HG03439 (cell line): ENCODE results near the gene AXIN1.
"Not testable (repeated sequence)": the region's sequence is repeated elsewhere in the genome, so short reads cannot be mapped to it uniquely, and the experiment has no call there.

Experiments used
- ATAC-seq: cut with Tn5 transposase; IDR thresholded peaks from one replicate; pipeline ENCODE4 v1.9.1; 2021; ENCODE audit warnings: mild to moderate bottlenecking, moderate library complexity; ENCODE audit not compliant: unreplicated experiment

The AXIN1 gene, protein sequence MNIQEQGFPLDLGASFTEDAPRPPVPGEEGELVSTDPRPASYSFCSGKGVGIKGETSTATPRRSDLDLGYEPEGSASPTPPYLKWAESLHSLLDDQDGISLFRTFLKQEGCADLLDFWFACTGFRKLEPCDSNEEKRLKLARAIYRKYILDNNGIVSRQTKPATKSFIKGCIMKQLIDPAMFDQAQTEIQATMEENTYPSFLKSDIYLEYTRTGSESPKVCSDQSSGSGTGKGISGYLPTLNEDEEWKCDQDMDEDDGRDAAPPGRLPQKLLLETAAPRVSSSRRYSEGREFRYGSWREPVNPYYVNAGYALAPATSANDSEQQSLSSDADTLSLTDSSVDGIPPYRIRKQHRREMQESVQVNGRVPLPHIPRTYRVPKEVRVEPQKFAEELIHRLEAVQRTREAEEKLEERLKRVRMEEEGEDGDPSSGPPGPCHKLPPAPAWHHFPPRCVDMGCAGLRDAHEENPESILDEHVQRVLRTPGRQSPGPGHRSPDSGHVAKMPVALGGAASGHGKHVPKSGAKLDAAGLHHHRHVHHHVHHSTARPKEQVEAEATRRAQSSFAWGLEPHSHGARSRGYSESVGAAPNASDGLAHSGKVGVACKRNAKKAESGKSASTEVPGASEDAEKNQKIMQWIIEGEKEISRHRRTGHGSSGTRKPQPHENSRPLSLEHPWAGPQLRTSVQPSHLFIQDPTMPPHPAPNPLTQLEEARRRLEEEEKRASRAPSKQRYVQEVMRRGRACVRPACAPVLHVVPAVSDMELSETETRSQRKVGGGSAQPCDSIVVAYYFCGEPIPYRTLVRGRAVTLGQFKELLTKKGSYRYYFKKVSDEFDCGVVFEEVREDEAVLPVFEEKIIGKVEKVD

DNA sequence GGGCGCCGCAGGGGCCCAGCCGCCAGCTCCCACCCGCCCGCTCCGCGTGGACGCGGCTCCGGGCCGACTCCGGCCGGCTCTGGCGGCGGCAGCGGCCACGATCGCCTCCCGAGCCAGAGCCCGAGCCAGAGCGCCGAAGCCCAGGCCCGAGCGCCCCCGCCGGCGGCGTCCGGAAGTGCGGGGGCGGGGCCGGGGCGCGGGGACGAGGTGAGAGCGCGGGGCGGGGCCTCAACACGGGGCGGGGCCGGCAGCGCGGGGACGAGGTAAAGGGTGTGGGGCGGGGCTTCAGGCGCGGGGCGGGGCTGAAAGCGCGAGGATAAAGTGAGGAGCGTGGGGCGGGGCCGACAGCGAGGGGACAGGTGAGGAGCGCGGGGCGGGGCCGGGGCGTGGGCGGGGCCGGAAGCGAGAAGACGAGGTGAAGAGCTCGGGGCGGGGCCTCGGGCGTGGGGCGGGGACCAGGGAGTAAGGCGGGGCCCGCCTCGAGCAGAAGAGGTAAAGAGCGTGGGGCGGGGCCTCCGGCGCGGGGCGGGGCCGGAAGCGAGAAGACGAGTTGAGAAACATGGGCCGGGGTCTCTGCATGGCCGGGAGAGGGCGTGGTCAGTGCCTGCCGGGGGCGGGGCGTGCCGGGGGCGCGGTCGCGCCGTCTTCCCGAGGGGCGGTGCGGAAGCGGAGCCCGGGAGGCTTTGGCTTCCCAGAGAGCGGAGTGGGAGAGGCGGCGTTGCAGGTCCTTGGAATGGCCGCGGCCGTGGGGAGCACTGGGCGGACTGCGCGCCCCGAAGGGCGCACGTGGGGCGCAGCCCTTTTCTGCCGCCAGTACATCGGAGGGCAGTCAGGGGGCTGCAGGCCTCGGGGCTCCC lies at the start of gene AXIN1:
Gene AXIN1 (minus strand): TSS at position 177 of the 857 bp plus-strand sequence. CDS start 5,698 bp downstream, outside the sequence.
- ATAC-seq, result peak; percentile 55

DNA sequence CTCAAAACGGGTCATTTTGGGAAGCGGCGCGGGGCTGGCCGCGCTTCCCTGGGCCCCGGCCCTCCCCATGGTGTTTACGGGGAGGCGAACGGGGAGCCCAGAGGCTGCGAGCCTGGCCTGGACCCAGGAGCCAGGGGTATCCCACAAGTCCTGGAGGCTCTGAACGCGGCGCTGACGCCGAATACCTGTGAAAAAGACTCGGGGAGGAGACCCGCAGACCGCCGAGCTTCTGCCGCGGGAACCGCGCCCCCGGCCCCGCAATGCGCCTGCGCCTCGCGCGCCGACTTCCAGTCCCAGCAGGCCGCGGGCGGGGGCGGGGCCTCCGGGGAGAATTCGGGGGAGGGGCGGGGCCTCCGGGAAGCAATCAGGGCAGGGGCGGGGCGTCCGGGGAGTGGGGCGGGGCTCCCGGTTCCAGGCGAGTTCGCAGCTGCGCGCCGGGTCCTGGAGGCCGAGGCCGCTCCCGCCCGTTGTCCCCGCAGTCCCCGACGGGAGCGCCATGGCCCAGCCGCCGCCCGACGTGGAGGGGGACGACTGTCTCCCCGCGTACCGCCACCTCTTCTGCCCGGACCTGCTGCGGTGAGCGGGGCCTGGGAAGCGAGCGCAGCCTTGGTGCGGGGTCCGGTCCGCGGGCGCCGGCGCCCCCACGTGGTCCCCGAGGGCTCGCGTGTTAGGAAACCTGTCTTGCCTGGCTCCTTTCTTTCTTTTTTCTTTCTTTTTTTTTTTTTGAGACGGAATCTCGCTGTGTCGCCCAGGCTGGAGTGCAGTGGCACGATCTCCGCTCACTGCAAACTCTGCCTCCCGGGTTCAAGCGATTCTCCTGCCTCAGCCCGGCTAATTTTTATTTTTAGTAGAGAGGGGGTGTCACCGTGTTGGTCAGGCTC lies 49.2 kb upstream of the AXIN1 start, which contains the start of gene DECR2:
Gene DECR2 (plus strand): TSS at position 418 of the 881 bp plus-strand sequence. CDS start 79 bp downstream, at position 497.
- ATAC-seq, result peak; percentile 54

DNA sequence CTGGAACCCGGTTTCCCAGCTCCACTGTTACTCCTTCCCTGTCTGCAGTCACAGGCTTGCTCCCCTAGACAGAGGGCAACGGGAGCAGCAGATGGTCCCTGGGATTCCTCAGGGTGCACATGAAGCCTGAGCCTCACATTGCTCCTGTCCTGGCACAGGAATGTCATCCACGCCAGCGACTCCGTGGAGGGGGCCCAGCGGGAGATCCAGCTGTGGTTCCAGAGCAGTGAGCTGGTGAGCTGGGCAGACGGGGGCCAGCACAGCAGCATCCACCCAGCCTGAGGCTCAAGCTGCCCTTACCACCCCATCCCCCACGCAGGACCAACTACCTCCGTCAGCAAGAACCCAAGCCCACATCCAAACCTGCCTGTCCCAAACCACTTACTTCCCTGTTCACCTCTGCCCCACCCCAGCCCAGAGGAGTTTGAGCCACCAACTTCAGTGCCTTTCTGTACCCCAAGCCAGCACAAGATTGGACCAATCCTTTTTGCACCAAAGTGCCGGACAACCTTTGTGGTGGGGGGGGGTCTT lies 47.6 kb upstream of the AXIN1 start:
- ATAC-seq, result no peak

DNA sequence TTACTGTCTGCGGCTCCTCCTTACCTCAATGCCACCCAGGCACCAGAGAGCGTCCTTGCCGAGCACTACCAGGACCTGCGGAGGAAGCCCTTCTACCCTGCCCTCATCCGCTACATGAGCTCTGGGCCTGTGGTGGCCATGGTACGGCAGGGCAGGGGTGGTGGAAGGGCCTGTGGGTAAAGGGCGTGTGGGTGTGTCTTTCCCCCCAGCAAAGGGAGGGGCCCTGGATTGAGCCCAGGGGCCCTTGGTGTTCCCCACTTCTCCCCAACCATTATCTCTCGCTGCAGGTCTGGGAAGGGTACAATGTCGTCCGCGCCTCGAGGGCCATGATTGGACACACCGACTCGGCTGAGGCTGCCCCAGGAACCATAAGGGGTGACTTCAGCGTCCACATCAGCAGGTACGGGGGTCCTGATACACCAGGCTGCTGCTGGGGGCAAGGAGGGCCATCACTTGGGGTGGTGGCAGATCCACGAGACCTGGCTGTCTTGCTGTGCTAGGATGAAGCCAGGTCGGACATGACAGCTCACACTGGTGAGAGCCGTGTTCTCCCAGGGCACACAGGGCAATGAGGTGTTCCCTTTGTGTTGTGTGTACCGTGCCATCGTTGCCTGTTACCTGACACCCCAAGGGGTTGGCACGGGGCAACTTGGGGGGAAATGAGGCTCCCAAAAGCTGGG lies 47.0 kb upstream of the AXIN1 start:
- ATAC-seq, result no peak

DNA sequence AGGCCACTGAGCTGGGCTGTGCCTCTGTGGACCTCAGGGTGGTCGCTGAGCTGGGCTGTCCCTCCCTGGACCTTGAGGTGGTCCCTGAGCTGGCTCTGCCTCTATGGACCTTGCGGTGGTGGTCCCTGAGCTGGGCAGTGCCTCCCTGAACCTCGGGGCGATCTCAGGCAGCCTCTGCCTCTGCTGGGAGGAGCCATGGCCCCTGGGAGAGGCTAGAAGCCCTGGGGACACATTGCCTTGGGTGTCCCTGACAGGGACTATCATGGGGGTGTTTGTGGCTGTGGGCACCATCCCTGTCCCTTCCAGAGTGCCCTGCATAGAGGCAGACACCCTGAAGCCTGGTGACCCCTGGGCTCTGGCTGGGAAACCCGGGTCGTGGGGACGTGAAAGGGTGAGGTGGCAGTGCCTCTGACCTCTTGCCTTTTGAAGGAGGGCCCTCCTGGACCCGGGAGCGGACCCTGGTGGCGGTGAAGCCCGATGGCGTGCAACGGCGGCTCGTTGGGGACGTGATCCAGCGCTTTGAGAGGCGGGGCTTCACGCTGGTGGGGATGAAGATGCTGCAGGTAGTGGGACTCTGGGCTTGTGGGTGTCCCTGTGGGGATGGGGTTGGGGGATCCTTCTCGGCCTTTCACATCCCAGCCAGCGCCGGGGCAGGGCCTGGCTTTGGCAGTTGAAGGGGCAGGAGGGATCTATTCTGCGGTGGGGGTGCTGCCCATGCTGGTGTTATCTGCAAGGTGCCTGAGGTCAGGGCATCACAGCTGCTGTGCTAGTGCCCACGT lies 46.2 kb upstream of the AXIN1 start:
- no peak for ATAC-seq

DNA sequence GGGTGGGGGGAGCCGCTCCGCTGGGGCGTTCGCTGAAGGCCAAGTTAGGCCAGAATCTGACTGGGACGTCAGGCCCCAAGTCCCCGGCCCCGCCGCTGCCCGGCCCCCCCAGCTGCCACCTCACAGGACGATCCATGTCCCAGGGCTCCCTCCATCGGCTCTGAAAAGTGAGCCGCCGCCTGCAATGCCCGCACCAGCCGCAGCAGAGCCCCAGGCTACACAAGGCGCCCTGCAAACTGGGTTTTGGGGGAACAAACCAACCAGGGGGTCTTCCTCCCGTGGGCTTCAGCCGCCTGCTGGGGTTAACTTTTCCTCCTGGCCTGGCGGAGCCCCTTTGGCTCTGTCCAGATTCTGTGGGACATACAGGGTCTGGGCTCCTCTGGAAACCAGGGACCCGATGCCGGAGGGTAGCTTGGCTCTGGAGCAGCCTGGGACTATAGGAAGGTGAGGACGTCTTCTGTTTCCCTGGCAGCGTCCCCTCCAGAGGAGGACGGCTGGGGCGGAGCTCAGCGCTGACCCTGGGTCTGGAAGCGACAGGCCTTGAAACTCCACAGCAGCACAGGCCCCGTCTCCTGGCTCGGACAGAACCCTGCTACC lies 45.3 kb upstream of the AXIN1 start:
- no peak for ATAC-seq

DNA sequence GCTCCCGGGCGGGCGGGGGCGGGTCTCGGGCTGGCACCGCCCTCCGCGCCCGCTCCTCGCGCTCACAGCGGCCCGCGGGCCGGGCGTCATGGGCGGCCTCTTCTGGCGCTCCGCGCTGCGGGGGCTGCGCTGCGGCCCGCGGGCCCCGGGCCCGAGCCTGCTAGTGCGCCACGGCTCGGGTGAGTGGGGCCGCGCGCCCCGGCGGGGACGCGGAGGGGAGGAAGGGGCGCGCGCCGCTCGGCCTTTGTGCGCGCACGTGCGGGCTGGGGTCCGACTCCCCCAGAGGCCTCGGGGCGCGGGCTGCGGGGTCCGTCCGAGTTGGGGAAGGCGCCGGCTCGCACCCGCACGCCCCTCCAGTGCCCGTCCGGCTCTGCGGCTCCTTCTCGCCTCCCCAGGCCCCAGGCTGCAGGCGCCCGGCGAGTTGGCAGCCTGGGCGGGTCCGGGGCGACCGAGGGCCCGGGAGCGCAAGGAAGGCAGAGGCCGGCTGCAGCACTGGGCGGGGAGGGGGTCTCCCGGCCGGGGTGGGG lies 44.7 kb upstream of the AXIN1 start, which contains the start of gene NME4:
Gene NME4 (plus strand): TSS at position 65 of the 527 bp plus-strand sequence. CDS start 24 bp downstream, at position 89.
- no peak for ATAC-seq

DNA sequence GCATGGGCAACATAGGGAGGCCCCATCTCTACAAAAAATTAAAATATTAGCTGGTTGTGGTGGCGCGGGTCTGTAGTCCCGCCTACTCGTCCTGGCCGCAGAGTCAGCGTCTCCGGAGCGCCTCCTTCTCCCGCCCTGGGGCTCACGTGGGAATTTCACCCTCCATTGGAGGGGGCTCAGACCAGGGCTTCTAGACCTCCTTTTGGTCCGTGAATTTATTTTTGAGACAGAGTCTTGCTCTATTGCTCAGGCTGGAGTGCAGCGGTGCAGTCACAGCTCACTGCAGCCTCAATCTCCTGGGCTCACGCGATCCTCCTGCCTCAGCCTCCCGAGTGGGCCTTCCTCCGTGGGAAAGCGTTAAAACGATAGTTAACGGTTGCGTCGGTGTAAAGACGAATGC lies 44.1 kb upstream of the AXIN1 start:
- ATAC-seq, result no peak

DNA sequence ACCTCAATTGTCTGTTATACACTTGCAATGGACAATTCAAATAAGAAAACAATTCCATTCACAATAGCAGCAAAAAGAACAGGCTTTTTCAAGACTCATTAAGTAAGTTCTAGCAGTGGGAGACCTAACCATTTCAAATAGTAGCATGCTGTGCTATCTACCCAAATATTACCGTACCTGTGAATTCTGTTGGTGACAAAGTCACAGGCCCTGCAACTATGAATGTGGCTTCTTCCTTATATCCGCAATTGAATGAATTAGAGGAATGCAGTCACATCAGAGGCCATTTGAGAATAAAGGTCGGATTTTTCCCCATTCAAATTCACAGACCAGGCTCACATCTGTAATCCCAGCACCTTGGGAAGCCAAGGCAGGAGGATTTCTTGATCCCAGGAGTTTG lies 43.7 kb upstream of the AXIN1 start:
- no peak for ATAC-seq

DNA sequence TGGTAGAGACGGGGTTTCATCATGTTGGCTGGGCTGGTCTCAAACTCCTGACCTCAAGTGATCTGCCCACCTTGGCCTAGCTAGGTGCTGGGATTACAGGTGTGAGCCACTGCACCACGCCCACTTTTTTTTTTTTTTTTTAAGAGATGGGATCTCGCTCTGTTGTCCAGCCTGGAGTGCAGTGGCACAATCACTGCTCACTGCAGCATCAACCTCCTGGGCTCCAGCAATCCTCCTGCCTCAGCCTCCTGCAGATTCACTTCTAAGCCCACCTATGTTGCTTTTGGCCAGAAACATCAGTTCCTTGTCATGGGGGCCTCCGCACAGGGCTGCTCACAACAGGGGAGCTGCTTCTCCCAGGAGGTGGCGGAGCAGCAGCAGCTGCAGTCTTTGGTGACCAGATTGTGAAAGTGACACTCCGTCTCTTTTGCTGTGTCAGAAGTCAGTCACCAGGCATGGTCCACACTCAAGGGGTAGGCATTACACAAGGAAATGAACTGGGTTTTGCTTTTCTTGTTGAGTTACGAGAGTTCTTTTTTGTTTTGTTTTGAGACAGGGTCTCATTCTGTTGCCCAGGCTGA lies 40.0 kb upstream of the AXIN1 start:
- ATAC-seq, result no peak

DNA sequence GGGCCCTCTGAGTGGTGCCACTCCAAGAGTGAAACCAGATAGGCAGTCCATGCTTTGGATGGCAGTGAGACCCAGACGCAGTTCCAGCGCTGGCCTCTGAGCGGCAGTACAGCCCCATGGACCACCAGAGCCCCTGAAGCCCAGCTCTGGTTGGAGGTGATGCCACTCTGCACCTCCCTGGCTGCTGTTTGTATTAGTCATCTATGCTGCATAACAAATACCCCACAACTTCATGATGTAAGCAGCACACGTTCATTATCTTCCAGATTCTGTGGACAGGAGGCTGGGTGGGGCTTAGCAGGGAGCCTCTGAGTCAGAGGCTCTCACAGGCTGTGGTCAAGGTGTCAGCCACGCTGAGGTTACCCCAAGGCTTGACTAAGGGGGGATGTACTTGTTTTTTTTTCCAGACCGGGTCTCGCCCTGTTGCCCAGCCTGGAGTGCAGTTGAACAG lies 39.4 kb upstream of the AXIN1 start:
- ATAC-seq, result no peak

DNA sequence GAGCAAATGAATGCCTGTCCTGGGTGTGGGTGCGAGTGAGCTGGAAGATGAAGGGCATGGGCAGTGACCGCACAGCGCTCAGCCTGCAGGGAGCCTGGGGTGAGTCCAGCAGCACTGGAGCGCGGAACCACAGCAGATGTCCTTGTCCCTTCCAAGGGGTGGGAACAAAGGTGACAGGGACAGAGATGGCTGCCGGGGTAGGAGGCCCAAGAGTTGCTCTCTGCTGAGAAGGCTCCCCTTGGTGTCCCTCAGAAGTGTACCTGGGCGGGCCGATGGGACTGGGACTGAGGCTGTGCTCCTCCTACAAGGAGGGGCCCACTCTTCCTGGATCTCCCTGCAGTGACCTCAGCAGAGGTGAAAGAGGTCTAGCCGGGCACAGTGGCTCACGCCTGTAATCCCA lies 36.8 kb upstream of the AXIN1 start:
- ATAC-seq, result no peak

DNA sequence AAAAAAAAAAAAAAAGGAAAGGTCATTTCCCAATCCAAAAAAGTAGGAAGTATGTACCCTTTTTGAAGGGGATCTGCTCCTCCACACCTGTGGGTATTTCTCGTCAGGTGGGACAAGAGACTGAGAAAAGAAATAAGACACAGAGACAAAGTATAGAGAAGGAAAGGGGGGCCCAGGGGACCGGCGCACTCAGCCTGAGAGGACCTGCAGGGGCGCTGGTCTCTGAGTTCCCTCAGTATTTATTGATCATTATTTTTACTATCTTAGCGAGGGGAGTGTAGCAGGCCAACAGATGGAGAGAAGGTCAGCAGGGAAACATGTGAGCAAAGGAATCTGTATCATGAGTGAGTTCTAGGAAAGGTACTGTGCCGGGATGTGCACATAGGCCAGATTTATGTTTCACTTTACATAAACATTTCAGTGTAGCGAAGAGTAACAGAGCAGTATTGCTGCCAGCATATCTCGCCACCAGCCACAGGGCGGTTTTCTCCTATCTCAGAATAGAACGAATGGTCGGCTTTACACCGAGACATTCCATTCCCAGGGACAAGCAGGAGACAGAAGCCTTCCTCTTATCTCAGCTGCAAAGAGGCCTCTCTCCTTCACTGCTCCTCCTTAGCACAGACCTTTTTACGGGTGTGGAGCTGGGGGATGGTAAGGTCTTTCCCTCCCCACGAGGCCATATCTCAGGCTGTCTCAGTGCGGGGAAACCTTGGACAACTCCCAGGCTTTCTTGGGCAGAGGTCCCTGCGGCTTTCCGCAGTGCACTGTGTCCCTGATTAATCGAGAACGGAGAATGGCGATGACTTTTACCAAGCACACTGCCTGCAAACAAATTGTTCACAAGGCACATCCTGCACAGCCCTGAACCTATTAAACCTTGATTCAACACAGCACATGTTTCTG lies 35.5 kb upstream of the AXIN1 start:
- ATAC-seq, result not testable (repeated sequence)

DNA sequence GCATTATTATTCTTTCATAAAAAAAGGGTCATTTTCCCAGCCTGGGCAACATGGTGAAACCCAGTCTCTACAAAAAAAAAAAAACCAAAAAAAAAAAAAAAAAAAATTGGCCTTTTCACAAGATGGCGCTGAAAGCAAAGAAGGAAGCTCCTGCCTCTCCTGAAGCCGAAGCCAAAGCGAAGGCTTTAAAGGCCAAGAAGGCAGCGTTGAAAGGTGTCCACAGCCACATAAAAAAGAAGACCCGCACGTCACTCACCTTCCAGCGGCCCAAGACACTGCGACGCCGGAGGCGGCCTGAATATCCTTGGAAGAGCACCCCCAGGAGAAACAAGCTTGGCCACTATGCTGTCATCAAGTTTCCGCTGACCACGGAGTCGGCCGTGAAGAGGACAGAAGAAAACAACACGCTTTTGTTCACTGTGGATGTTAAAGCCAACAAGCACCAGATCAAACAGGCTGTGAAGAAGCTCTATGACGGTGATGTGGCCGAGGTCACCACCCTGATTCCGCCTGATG lies 34.2 kb upstream of the AXIN1 start:
- no peak for ATAC-seq

DNA sequence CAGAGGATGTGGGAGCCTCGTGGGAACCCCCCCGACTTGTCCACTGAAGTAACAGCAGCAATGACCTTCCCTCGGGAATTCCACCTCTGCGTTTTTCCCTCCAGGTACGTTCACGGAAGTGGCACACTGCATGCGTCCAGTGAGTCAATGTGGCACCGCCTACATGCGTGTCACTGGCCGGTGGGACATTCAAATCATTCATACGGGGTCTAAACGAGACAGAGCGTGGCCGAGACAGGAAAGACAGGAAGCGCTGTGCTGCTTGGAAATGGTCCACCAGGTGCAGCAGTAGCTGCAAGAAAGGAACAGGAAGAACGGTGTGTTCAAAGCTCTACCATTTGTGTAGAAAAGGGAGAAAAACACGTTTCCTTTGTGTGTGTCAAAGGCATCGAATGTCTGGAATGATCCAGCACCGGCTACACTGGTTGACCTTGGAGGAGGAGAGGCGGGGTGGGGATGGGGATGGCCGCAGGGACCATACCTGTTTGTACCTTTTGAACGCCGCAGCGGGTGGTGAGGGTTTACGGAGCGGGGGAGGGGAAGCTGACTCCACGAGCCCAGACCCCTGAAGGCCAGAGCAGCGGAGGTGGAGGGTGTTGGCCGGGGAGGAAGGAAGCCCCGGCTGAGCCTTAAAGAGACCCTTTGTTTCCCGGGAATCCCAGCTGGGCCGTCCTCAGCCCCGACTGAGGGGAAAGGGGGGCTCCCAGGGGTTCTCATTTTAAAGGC lies 31.0 kb upstream of the AXIN1 start:
- ATAC-seq, result no peak
